Mammary epithelial cell (primary cell): Measurements from ENCODE around the gene MEIS3.

Experiments
- EZH2 ChIP-seq: IDR thresholded peaks from 2 replicates; pipeline ENCODE4 v1.6.1; 2012; ENCODE audit warnings: low read length, inconsistent platforms, borderline replicate concordance
- TF ChIP-seq, protein P1 (sequence below), 2 donors: IDR thresholded peaks in 1 of 2; conservative IDR thresholded peaks in 1 of 2; 2 replicates each; pipeline ENCODE4 v1.5.1; 2011 to 2012; ENCODE audit warnings: inconsistent platforms in 2 of 2, low read length in 2 of 2, mild to moderate bottlenecking in 2 of 2, control low read depth in 1 of 2, low read depth in 1 of 2; ENCODE audit not compliant: insufficient read depth in 1 of 2; ENCODE audit errors: extremely low read depth in 1 of 2

DNA sequence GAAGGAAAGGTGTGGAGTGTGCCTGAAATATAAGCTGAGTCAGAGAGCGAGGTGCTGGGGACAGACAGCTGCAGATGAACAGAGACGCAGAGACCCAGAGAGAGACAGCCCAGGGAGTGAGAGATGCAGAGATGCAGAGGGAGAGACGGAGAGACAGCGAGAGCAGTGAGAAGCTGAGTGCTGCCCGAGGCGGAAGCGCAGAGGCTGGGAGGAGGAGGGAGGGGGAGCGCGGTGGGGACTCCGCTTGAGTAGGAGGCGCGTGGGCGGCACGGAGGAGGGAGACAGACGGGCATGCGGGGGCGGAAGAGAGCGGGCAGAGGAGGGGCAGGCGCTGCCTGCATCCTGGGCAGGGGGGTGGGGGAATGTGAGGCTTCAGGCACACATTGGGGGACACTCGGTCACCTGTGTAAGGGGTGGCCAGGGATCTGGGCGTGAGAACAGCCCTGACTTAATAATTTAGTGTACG is 26.6 kb upstream of the MEIS3 start:
- TF ChIP-seq, protein P1, sequence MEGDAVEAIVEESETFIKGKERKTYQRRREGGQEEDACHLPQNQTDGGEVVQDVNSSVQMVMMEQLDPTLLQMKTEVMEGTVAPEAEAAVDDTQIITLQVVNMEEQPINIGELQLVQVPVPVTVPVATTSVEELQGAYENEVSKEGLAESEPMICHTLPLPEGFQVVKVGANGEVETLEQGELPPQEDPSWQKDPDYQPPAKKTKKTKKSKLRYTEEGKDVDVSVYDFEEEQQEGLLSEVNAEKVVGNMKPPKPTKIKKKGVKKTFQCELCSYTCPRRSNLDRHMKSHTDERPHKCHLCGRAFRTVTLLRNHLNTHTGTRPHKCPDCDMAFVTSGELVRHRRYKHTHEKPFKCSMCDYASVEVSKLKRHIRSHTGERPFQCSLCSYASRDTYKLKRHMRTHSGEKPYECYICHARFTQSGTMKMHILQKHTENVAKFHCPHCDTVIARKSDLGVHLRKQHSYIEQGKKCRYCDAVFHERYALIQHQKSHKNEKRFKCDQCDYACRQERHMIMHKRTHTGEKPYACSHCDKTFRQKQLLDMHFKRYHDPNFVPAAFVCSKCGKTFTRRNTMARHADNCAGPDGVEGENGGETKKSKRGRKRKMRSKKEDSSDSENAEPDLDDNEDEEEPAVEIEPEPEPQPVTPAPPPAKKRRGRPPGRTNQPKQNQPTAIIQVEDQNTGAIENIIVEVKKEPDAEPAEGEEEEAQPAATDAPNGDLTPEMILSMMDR (conservative IDR thresholded peaks at IDR 0.05 in 1 of 2, IDR thresholded peaks at IDR 0.05 in 1 of 2; ENCODE audit: extremely low read depth in 1 of 2, insufficient read depth in 1 of 2, low read depth in 1 of 2, low read length in 2 of 2): no peak
- no peak for TF ChIP-seq EZH2
